EH (cell line): ENCODE results near the gene SLC49A4.
"Not testable (repeated sequence)": the region's sequence is repeated elsewhere in the genome, so short reads cannot be mapped to it uniquely, and the experiment has no call there.

Experiments used
- DNase-seq: peaks from one replicate; pipeline ENCODE4 v3.0.0-alpha.2; 2015; ENCODE audit warnings: low read depth

The SLC49A4 gene

GRCh38 chr3:122794779-122795673 is at the start of gene SLC49A4:
Gene SLC49A4, plus strand, starts transcription at chr3:122795069. Its CDS starts 124 bp downstream, at chr3:122795193.
- peak; percentile 80 for DNase-seq

GRCh38 chr3:122745369-122746021 is 49.4 kb upstream of the SLC49A4 start:
- DNase-seq = peak; percentile 50

- not testable (repeated sequence) for DNase-seq
Measured at GRCh38 chr3:122747295-122747694, 47.6 kb upstream of the SLC49A4 start.

- DNase-seq = no peak
Measured at GRCh38 chr3:122748347-122748746, 46.5 kb upstream of the SLC49A4 start.

- peak; percentile 54 for DNase-seq
Measured at GRCh38 chr3:122754929-122755328, 39.9 kb upstream of the SLC49A4 start.

- DNase-seq = no peak
Measured at GRCh38 chr3:122755491-122755890, 39.4 kb upstream of the SLC49A4 start.

GRCh38 chr3:122758877-122759560 is 35.9 kb upstream of the SLC49A4 start:
- DNase-seq = no peak

GRCh38 chr3:122760453-122761271 is 34.2 kb upstream of the SLC49A4 start:
- DNase-seq = peak; percentile 40

- no peak for DNase-seq
Measured at GRCh38 chr3:122766430-122766829, 28.4 kb upstream of the SLC49A4 start.

GRCh38 chr3:122767540-122768372 is 27.1 kb upstream of the SLC49A4 start:
- no peak for DNase-seq

GRCh38 chr3:122770521-122771202 is 24.2 kb upstream of the SLC49A4 start:
- DNase-seq = no peak

- DNase-seq = no peak
Measured at GRCh38 chr3:122772827-122773226, 22.0 kb upstream of the SLC49A4 start.

- no peak for DNase-seq
Measured at GRCh38 chr3:122773944-122774509, 20.8 kb upstream of the SLC49A4 start.

- peak; percentile 39 for DNase-seq
Measured at GRCh38 chr3:122774564-122774963, 20.3 kb upstream of the SLC49A4 start.

GRCh38 chr3:122776675-122777468 is 18.0 kb upstream of the SLC49A4 start:
- DNase-seq = no peak

- DNase-seq = no peak
Measured at GRCh38 chr3:122777563-122777962, 17.3 kb upstream of the SLC49A4 start.

- DNase-seq = no peak
Measured at GRCh38 chr3:122782804-122783203, 12.1 kb upstream of the SLC49A4 start.

GRCh38 chr3:122784436-122784835 is 10.4 kb upstream of the SLC49A4 start:
- peak; percentile 39 for DNase-seq

GRCh38 chr3:122785231-122785630 is 9.6 kb upstream of the SLC49A4 start:
- DNase-seq = no peak
